Activated T-helper 17 cell treated with anti-CD3 and anti-CD28 coated beads, Interleukin-2, amount 50 U/mL, for 72 hours (primary cell): ENCODE measurements around the gene ZFP36L1. TPM values are rescaled to one million over a fixed set of nuclear protein-coding genes. Genes with fewer than 3 reads are reported as not detected.
A peak's percentile ranks its signal among the peaks of the same experiment; 100 is the strongest.

Experiments used
- ATAC-seq: fragments of 150-1000 bp; cut with Tn5 transposase; replicated peaks from 2 replicates; pipeline ENCODE4 v1.10.0; 2021; ENCODE audit warnings: mild to moderate bottlenecking, moderate library complexity
- H3K27ac Mint-ChIP-seq: one replicate; pipeline ENCODE4 v1.8.0; 2022; ENCODE audit warnings: mixed read lengths
- H3K27me3 Mint-ChIP-seq: one replicate; pipeline ENCODE4 v1.8.0; 2022; ENCODE audit warnings: mixed read lengths
- H3K36me3 Mint-ChIP-seq: one replicate; pipeline ENCODE4 v1.8.0; 2022; ENCODE audit warnings: low read depth, mild to moderate bottlenecking, mixed read lengths
- H3K4me1 Mint-ChIP-seq: one replicate; pipeline ENCODE4 v1.8.0; 2022; ENCODE audit warnings: mixed read lengths
- H3K4me3 Mint-ChIP-seq: one replicate; pipeline ENCODE4 v1.8.0; 2022; ENCODE audit warnings: mild to moderate bottlenecking, mixed read lengths
- H3K9me3 Mint-ChIP-seq: one replicate; pipeline ENCODE4 v1.8.0; 2022; ENCODE audit warnings: mixed read lengths
- total RNA-seq, 2 donors: library from RNA; stranded (reverse); gene quantifications; one replicate each; pipeline ENCODE4 v1.2.3, GENCODE V29; 2022

Gene ZFP36L1
- total RNA-seq, 2 donors from 2014 or later, result 57.7 to 146 TPM

DNA sequence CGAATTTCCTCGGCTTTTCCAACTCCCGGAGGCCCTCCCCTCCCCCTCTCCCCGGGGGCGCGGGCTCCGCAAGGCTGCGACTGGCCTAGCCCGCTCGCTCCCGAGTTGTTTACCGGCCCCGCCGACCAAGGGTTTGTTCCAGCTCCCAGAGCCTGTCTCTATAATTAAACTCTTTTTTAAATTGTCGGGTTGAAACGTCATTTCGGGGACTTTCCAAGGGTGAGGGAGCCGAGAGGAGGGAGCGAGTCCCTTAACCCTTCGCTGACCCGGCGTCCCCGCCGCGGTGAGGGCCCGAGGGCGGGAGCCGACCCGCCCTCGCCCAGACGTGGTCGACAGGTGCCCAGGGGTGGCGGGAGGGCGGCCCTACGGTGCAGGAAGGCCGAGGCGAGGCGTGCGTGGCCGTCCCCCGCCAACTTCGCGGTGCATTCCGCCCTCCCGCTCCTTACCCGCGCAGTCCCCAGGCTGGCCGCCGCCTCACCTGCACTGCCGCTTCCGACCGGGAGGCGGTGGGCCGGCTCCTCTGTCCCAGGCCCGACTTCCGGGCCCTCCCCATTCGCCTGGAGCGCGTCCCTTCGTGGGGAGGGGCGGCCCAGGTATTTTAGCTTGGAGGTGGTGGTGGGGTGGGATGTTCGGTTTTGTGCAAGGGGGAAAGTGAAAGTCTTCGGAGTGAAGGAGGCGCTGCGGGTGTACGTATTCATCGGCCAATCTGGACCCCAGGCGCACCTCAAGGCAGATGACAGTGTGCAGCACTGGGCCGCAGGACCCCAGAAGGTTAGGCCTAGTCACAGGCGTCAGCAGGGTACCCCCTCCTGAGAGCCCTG, 2.9 kb upstream of the ZFP36L1 start:
- ATAC-seq, result peak; percentile 50
- no peaks in the 10 kb centered on the region for H3K9me3 Mint-ChIP-seq
- H3K27ac Mint-ChIP-seq, result peak overlapping the region; percentile 99
- H3K36me3 Mint-ChIP-seq, result peaks cover 43% of the 10 kb centered on the region
- no peaks in the 10 kb centered on the region for H3K27me3 Mint-ChIP-seq
- peaks cover 24% of the 10 kb centered on the region for H3K4me1 Mint-ChIP-seq
- peak overlapping the region; percentile 87 for H3K4me3 Mint-ChIP-seq

- peak; percentile 22 for ATAC-seq
- peaks cover 51% of the 10 kb centered on the region for H3K36me3 Mint-ChIP-seq
Measured at GRCh38 chr14:68794851-68795596, 2.2 kb upstream of the ZFP36L1 start.

DNA sequence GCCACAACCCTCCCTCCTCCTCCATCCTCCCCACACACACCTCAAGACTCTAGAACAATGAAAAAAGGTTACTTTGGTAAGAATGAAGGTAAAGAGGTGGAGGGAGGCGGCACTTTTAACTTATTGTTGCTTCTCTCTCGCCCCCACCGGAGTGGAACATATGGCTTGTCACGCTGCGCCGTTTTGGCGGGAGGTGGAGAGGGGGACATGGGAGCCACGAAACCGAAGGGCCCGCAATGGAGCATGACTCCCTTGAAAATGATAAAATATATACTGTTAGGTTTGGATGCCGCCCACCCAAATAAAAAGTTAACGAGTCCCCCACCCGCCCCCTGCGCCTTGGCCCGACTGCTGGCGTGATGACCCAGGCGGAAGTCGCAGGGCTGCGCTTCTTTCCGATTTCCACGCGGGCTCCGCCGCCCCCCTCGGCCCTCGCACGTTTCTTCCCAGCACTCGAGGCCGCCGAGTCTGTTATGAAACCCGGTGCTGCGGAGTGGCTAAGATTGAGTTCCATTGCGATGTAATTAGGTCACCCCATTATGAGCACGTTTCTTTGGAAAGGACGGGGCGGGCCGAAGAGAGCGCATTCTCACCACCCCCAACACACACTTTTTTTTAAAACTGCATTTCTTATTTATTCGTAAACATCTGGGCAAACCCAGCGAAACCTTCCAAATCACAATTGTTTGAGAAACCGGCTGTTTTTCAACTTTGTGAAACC, 1.4 kb upstream of the ZFP36L1 start:
- ATAC-seq, result peak; percentile 26
- Mint-ChIP-seq H3K4me3 (peak overlapping the region; percentile 87), H3K27ac (peak overlapping the region; percentile 99), H3K9me3 (no peaks in the 10 kb centered on the region), H3K27me3 (no peaks in the 10 kb centered on the region), H3K36me3 (peaks cover 58% of the 10 kb centered on the region), H3K4me1 (peaks cover 21% of the 10 kb centered on the region)

More at GRCh38 chr14:68794851-68795596, 2.2 kb upstream of the ZFP36L1 start:
- Mint-ChIP-seq H3K4me3 (peak overlapping the region; percentile 87), H3K27ac (peak overlapping the region; percentile 99), H3K27me3 (no peaks in the 10 kb centered on the region), H3K9me3 (no peaks in the 10 kb centered on the region), H3K4me1 (peaks cover 21% of the 10 kb centered on the region)

DNA sequence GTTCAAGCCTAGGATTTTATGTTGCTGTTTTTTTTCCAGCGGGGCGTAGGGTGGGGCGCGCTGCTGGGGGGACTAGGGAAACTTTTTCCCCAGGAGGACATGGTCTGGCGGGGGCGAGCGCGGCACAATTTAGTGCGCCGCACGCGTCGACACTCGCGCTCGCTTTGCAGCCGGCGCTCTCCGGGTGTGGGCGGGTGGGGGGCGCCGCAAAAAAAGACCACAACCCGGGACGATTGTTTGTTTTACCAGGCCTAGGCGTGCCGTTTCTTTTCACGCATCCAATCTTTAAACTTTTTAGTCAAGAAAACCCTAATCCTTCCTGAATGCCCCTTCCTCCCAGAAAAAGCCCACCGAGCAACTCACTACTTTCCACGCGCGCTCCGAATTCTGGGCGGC, 865 bp upstream of the ZFP36L1 start:
- Mint-ChIP-seq H3K4me3 (peak overlapping the region; percentile 87), H3K9me3 (no peaks in the 10 kb centered on the region), H3K27ac (peak overlapping the region; percentile 99), H3K27me3 (no peaks in the 10 kb centered on the region), H3K36me3 (peaks cover 64% of the 10 kb centered on the region), H3K4me1 (peaks cover 21% of the 10 kb centered on the region)
- ATAC-seq, result no peak

- Mint-ChIP-seq H3K4me1 (peaks cover 20% of the 10 kb centered on the region), H3K27me3 (no peaks in the 10 kb centered on the region), H3K36me3 (peaks cover 75% of the 10 kb centered on the region), H3K27ac (peak overlapping the region; percentile 99), H3K9me3 (no peaks in the 10 kb centered on the region), H3K4me3 (peak overlapping the region; percentile 87)
- peak; percentile 11 for ATAC-seq
Measured at GRCh38 chr14:68792678-68792978, 239 bp downstream of the ZFP36L1 start.

DNA sequence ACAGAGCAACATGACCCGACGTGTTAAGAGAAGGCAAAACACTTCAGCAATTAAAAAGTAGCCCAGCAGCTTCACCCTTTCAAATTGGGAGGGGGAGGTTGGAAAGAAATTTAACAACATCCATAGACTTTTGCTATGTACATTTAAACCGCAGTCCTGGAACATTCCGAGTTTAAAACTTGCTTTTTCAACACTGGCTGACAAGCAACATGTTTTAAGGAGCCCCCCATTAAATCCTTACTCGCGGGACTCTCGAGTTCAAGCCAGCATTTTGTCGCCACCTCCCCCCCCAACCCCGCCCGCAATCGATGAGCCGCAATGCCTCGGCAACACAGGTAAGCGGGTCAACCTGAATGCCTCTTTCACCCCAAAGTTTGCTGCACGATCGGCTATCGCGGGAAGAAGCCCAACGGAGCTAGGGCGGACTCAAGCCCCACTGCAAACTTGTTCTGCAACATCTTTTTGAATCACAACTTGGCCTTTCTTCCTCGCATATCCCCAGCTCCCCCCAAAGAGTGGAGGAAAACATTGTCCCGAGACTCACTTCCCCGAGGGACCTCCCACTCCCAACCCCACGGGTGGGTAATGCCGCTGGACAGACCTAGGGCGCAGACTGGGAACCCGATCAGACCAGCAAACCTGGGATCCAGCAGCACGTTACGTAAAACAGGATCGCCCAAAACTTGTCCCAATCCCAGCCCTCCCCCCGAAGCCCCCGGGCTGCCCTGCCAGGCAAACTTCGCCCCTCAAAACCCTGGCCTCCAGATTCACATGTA, 777 bp downstream of the ZFP36L1 start:
- Mint-ChIP-seq H3K4me1 (peaks cover 22% of the 10 kb centered on the region), H3K4me3 (peak overlapping the region; percentile 87), H3K36me3 (peaks cover 80% of the 10 kb centered on the region), H3K9me3 (no peaks in the 10 kb centered on the region), H3K27ac (peak overlapping the region; percentile 99), H3K27me3 (no peaks in the 10 kb centered on the region)
- no peak for ATAC-seq

DNA sequence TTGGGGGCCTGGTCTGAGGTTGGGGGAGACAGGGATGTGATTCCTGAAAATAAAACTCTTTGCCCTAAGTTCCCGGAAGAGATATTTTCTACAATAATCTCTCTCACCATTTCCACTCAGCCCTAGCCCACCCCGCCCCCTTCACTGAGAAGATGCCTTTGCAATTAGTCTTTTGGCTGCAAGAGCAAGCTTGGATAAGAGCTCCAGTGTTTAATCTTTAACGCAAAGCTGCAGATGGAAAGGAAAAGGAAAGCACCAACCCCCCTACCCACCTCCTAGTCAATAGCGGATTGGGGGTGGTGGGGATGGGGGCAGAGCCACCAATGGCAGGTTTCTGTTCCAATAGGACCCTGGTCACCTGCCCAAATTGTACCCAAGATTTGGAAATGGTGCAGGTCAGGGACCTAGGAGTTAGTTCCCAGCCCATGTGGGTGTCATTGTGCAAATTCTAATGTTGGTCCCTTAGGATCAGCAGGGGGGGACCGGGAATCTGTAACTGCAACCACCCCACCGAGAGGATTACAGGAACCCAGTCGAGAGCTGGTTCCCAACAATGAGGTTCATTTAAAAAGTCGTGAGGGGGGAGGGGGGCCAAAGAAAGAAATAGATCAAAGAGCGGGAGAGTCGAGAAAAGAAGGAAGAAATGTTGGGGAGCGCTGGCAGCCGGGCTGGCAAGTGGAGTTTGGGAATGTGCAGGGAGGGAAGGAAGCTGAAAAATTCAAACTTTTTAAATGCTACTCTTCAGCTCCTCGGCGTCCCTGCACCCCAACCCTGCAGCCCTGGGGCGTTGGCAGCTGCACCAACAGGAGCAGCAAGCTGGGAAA, 1.6 kb downstream of the ZFP36L1 start:
- no peaks in the 10 kb centered on the region for H3K27me3 Mint-ChIP-seq
- peak overlapping the region; percentile 87 for H3K4me3 Mint-ChIP-seq
- H3K4me1 Mint-ChIP-seq, result peaks cover 24% of the 10 kb centered on the region
- peaks cover 88% of the 10 kb centered on the region for H3K36me3 Mint-ChIP-seq
- no peak for ATAC-seq
- H3K9me3 Mint-ChIP-seq, result no peaks in the 10 kb centered on the region
- peak overlapping the region; percentile 99 for H3K27ac Mint-ChIP-seq

DNA sequence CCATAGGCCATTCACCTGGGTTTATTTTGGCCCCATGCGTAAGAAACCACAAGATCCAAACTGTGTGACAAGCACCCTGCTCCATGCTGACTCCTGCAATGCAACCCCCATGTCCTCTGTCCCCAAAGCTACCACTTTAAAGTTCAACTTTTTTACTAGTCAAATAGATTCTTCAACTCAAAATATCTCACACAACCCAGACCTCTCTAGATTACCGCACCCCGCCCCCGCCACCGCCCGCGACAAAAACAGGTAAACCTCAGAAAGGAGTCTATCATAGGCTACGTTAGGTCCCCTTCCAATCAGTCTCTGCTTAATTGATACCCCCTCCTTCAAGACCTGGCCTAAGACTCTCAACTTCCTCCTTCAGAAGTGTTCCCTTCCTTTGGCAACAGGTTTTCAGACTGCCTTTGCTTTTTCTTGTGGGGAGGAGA, 2.2 kb downstream of the ZFP36L1 start:
- H3K4me1 Mint-ChIP-seq, result peaks cover 30% of the 10 kb centered on the region

DNA sequence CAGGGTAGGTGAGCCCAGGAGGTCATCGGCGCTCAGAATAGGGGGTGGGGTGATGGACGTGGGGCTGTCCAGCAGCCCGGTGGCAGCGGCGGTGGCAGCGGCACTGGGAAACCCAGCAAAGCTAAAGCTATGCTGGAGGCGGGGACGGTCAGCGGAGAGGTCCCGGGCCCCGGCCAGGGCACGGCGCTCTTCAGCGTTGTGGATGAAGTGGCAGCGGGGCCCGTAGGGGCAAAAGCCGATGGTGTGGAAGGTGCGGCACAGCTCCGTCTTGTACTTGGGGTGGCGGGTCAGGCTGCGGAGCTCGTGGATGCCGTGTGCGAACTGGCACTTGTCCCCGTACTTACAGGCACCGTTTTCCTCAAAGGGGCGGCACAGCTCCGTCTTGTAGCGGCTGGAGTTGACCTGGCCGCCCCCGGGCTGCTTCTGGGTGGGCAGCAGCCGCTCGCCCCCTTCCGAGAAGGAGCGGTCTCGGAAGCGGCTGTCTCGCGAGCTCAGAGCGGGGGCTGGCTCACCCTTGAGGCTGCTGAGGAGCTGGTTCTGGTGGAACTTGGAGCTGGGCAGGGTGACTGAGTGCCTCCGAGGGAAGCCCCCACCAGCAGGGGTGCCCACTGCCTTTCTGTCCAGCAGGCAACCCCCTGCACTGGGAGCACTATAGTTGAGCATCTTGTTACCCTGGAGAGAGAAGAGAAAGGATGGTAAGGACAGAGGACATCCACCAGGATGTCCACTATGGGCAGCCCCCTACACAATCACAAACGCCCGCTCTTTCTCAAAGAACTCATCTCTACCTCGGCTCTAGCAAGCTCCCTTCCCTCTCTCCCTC, 2.8 kb downstream of the ZFP36L1 start:
- peak overlapping the region; percentile 87 for H3K4me3 Mint-ChIP-seq
- ATAC-seq, result no peak
- peak overlapping the region; percentile 99 for H3K27ac Mint-ChIP-seq
- H3K4me1 Mint-ChIP-seq, result peaks cover 34% of the 10 kb centered on the region
- peaks cover 89% of the 10 kb centered on the region for H3K36me3 Mint-ChIP-seq
- H3K27me3 Mint-ChIP-seq, result no peaks in the 10 kb centered on the region
- no peaks in the 10 kb centered on the region for H3K9me3 Mint-ChIP-seq

More for the DNA sequence above, 2.2 kb downstream of the ZFP36L1 start:
- H3K4me3 Mint-ChIP-seq, result peak overlapping the region; percentile 87
- peaks cover 90% of the 10 kb centered on the region for H3K36me3 Mint-ChIP-seq
- peak overlapping the region; percentile 99 for H3K27ac Mint-ChIP-seq
- no peaks in the 10 kb centered on the region for H3K27me3 Mint-ChIP-seq
- peak; percentile 11 for ATAC-seq
- H3K9me3 Mint-ChIP-seq, result no peaks in the 10 kb centered on the region

DNA sequence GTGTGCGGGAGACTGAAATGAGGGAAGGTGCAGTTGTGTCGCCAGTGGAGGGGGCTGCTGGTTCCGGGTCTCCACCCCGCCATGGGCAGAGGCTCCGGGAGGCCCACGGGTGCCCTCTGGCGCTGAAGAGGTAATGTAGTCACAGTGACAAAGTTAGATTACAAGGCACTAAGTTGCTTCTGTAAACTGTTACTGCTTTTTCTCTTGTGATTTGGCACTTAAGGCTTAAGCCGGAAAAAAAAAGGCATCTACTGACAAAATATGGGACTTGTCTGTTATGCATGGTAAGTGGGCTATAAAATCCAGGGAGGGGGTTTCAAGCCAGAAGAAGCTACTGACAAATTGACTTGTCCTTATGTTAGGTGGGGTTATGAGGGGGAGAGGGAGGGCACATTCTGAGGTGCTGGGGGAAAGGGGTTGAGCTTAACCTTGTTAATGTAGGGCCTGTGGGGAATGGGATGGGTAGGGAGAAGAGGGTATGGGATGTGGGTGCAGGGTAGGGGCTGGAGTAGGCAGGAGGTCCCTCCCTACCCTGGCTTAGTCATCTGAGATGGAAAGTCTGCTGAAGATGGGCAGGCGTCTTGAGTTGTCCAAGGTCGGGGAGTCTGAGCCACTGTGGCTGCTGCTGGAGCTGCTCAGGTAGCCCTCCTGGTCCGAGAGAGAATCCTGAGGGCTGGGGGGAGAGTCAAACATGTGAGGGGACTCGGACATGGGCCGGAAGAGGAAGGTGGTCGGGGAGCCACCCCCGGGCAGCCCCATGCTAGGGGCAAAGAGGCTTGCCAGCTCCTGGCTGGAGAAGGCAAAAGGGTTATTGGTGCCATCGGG, 3.7 kb downstream of the ZFP36L1 start:
- Mint-ChIP-seq H3K4me3 (peak overlapping the region; percentile 87), H3K27me3 (no peaks in the 10 kb centered on the region), H3K27ac (peak overlapping the region; percentile 99), H3K4me1 (peaks cover 34% of the 10 kb centered on the region), H3K9me3 (no peaks in the 10 kb centered on the region), H3K36me3 (peaks cover 81% of the 10 kb centered on the region)
- peak; percentile 42 for ATAC-seq

DNA sequence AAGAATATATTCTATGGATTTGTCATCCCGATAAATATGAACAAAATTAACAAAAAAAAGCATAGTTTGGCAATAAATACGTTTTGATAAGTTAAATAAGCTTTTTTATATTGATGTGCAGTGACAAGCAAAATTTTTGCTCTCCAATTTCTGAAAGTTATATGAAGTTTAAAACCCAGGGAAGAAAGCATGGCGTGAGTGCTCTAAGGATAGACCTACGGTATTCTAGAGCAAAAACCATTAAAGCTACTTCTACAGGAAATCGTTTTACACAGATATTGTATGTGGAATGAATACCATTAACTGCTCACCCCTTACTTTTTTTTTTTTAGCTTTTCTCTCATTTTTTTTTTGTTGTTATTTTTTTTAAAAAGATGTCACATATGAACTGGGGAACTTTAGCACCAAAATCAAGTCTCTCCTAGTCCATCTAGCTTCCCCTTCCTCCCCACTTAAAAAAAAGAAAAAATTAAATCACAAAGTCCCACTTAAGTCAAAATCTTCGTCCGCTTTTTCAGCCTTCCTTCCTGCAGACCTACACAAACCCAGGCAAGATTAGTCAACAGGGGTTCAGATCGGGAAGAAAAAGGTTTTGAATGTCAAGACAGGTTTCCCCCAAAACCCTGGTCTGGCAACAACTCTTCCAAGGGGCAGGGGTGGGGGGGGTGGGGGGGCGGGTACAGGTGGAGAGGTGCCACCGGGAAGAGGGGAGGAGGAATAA, 4.4 kb downstream of the ZFP36L1 start:
- no peaks in the 10 kb centered on the region for H3K9me3 Mint-ChIP-seq
- no peak for ATAC-seq
- no peaks in the 10 kb centered on the region for H3K27me3 Mint-ChIP-seq
- peak overlapping the region; percentile 99 for H3K27ac Mint-ChIP-seq
- H3K4me1 Mint-ChIP-seq, result peaks cover 33% of the 10 kb centered on the region
- peak overlapping the region; percentile 87 for H3K4me3 Mint-ChIP-seq
- peaks cover 73% of the 10 kb centered on the region for H3K36me3 Mint-ChIP-seq
